ENCODE measurements around the gene IRS1.

DNA sequence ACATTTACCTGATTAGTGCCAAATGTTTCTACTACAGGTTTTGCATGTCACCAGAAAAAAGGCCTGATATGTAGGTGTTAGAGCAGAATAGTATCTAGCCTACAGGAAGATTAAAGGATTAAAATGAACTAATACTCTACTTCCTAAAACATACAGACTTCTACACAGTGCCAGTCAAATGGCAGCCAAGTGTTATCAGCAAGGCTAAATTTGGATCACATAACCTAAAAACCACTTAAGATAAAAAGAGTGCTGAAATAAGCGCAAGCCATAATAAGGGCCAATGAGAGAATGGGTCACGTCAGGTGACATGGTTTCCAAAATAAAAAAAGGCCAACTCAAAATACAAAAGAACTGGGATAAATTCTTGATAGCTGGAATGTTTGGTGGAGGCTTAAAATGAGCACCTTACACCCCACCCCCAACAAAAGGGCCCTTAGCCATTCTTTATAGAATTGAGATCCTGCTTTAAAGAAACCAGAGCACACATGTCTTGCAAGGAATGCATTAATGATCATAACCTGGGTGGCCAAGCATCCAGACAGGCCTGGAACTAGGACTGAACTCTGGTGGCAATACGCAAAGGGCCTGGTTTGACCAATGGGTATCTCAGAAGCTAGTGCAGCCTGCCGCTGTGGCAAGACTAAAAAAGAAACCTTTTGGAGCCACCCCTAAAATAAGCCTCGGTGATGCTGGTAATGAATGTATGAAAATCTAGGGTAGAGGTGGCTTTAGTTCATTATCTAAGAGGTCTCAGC lies 32.4 kb downstream of the IRS1 start:
- TF ChIP-seq EP300 (IDR thresholded peaks at IDR 0.05) (no peak), POLR2A (IDR thresholded peaks at IDR 0.05) (no peak)
- TF ChIP-seq, protein P1, sequence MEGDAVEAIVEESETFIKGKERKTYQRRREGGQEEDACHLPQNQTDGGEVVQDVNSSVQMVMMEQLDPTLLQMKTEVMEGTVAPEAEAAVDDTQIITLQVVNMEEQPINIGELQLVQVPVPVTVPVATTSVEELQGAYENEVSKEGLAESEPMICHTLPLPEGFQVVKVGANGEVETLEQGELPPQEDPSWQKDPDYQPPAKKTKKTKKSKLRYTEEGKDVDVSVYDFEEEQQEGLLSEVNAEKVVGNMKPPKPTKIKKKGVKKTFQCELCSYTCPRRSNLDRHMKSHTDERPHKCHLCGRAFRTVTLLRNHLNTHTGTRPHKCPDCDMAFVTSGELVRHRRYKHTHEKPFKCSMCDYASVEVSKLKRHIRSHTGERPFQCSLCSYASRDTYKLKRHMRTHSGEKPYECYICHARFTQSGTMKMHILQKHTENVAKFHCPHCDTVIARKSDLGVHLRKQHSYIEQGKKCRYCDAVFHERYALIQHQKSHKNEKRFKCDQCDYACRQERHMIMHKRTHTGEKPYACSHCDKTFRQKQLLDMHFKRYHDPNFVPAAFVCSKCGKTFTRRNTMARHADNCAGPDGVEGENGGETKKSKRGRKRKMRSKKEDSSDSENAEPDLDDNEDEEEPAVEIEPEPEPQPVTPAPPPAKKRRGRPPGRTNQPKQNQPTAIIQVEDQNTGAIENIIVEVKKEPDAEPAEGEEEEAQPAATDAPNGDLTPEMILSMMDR (IDR thresholded peaks at IDR 0.05) = no peak

Measured in stomach (tissue), 4 donors.